Endothelial cell of umbilical vein (primary cell): ENCODE measurements around the gene KCNJ5. TPM values are rescaled to one million over a fixed set of nuclear protein-coding genes. Genes with fewer than 3 reads are reported as not detected.

Source experiments
- BruUV-seq: library from RNA; stranded (reverse); fragments of 400-500 nt; replicated peaks from 2 replicates; lab custom pipeline; 2021; lab: Mats Ljungman, UMichigan
- CTCF ChIA-PET: fragments of 300-600, 350-600 bp; sonication (Branson Sonifier 250); formaldehyde crosslinking; loops from one replicate; lab custom pipeline; 2021; ENCODE audit warnings: antibody characterized with exemption, inconsistent platforms; lab: Charles Lee
- POLR2A ChIA-PET: fragments of 300-600, 350-600 bp; sonication (Branson Sonifier 250); formaldehyde crosslinking; loops from one replicate; lab custom pipeline; 2021; ENCODE audit warnings: antibody characterized with exemption, inconsistent platforms; lab: Charles Lee
- DNase-seq: peaks from one replicate; pipeline ENCODE4 v3.0.0-alpha.2; 2011; ENCODE audit warnings: low read depth, low spot score
- FAIRE-seq: peaks from 2 replicates; lab custom pipeline; 2011; peaks lifted over from hg19 to GRCh38; lab: Jason Lieb, UNC
- H2AFZ ChIP-seq: 2 replicates; pipeline ENCODE4 v1.6.0; 2012; ENCODE audit warnings: low read depth, low read length, control low read depth, inconsistent platforms
- H3K27ac ChIP-seq: 2 replicates; pipeline ENCODE4 v1.5.1; 2011; ENCODE audit warnings: low read depth, mild to moderate bottlenecking, control low read depth, low read length, moderate library complexity; ENCODE audit not compliant: insufficient read depth
- H3K27me3 ChIP-seq, 2 experiments: 2 replicates each; pipeline versions ENCODE4 v1.6.0 to v1.6.1; 2011; ENCODE audit warnings: low read length in 2 of 2, mixed read lengths in 1 of 2; ENCODE audit not compliant: control insufficient read depth in 2 of 2, insufficient read depth in 2 of 2
- H3K36me3 ChIP-seq, 2 experiments: 2 replicates in 1 of 2; 3 replicates in 1 of 2; pipeline ENCODE4 v1.5.1; 2011; ENCODE audit warnings: low read length in 2 of 2, mild to moderate bottlenecking in 1 of 2, moderate library complexity in 1 of 2; ENCODE audit not compliant: control insufficient read depth in 2 of 2, insufficient read depth in 2 of 2; ENCODE audit errors: extremely low read depth in 1 of 2
- H3K4me1 ChIP-seq: 3 replicates; pipeline ENCODE4 v1.5.1; 2011; ENCODE audit warnings: mild to moderate bottlenecking, low read length; ENCODE audit not compliant: control insufficient read depth, insufficient read depth; ENCODE audit errors: extremely low read depth
- H3K4me2 ChIP-seq: 2 replicates; pipeline ENCODE4 v1.6.1; 2011; ENCODE audit warnings: low read length, control low read depth, mixed read lengths; ENCODE audit not compliant: insufficient read depth
- H3K4me3 ChIP-seq, 3 experiments: fragments of 200-600 bp in 1 of 3; sonication (generic), shearing (Covaris generic) in 1 of 3; replicated peaks in 1 of 3; 2 replicates each; pipeline ENCODE4 v1.5.1; 2011 to 2016; ENCODE audit warnings: control low read depth in 3 of 3, low read length in 3 of 3, mild to moderate bottlenecking in 2 of 3, inconsistent platforms in 1 of 3, low read depth in 1 of 3, moderate library complexity in 1 of 3; ENCODE audit not compliant: insufficient read depth in 1 of 3
- H3K79me2 ChIP-seq: 2 replicates; pipeline ENCODE4 v1.6.0; 2012; ENCODE audit warnings: low read length, inconsistent platforms; ENCODE audit not compliant: control insufficient read depth, insufficient read depth
- H3K9ac ChIP-seq: replicated peaks from 2 replicates; pipeline ENCODE3; 2011; ENCODE audit warnings: low read length, control low read depth; ENCODE audit not compliant: insufficient read depth; ENCODE audit errors: extremely low read depth
- H3K9me1 ChIP-seq: replicated peaks from 3 replicates; pipeline ENCODE4 v1.6.0; 2011; ENCODE audit warnings: mild to moderate bottlenecking, low read length; ENCODE audit not compliant: control insufficient read depth, insufficient read depth; ENCODE audit errors: extremely low read depth
- H3K9me3 ChIP-seq: replicated peaks from 2 replicates; pipeline ENCODE4 v1.5.1; 2012; ENCODE audit warnings: low read length, inconsistent platforms; ENCODE audit not compliant: control insufficient read depth, insufficient read depth
- H4K20me1 ChIP-seq: replicated peaks from 2 replicates; pipeline ENCODE3; 2011; ENCODE audit warnings: mild to moderate bottlenecking, low read length; ENCODE audit not compliant: control insufficient read depth, insufficient read depth; ENCODE audit errors: extremely low read depth
- CTCF ChIP-seq, 2 donors: IDR thresholded peaks; 1 replicate in 1 of 2; 2 replicates in 1 of 2; pipeline ENCODE4 v1.5.1; 2011; ENCODE audit warnings: low read length in 2 of 2, mild to moderate bottlenecking in 2 of 2, moderate library complexity in 2 of 2, control low read depth in 1 of 2, inconsistent platforms in 1 of 2, low read depth in 1 of 2; ENCODE audit not compliant: insufficient read depth in 1 of 2; ENCODE audit errors: extremely low read depth in 1 of 2
- EZH2 ChIP-seq: IDR thresholded peaks from 2 replicates; pipeline ENCODE4 v1.6.1; 2012; ENCODE audit warnings: borderline replicate concordance, low read depth, mild to moderate bottlenecking, moderate library complexity, low read length, inconsistent platforms; ENCODE audit not compliant: severe bottlenecking
- FOS ChIP-seq: IDR thresholded peaks from 2 replicates; pipeline ENCODE4 v1.6.1; 2011; ENCODE audit warnings: mild to moderate bottlenecking, low read length, moderate library complexity, borderline replicate concordance; ENCODE audit not compliant: insufficient read depth
- GATA2 ChIP-seq: IDR thresholded peaks from 2 replicates; pipeline ENCODE4 v1.7.0; 2011; ENCODE audit warnings: low read depth, mild to moderate bottlenecking, moderate library complexity, mixed read lengths, low read length; ENCODE audit not compliant: insufficient read length, insufficient read depth
- JUN ChIP-seq: IDR thresholded peaks from 2 replicates; pipeline ENCODE4 v1.6.1; 2011; ENCODE audit warnings: borderline replicate concordance, low read depth; ENCODE audit not compliant: insufficient read length, insufficient read depth
- MAX ChIP-seq: IDR thresholded peaks from 2 replicates; pipeline ENCODE4 v1.6.1; 2011; ENCODE audit not compliant: insufficient read depth, insufficient read length
- MYC ChIP-seq: IDR thresholded peaks from one replicate; pipeline ENCODE4 v1.6.1; 2011; ENCODE audit warnings: mild to moderate bottlenecking, low read depth, low read length
- POLR2A ChIP-seq: IDR thresholded peaks from 2 replicates; pipeline ENCODE4 v1.6.1; 2012; ENCODE audit warnings: low read depth, mild to moderate bottlenecking, control low read depth, low read length
- POLR2AphosphoS5 ChIP-seq: IDR thresholded peaks from 2 replicates; pipeline ENCODE4 v1.6.1; 2012; ENCODE audit warnings: low read depth, mild to moderate bottlenecking, control low read depth, low read length, moderate library complexity; ENCODE audit not compliant: insufficient read depth
- dilution Hi-C: fragments of 300-500 bp; cut with MboI; formaldehyde crosslinking; loops from one replicate; pipeline ENCODE4 v1.15.0; 2019; ENCODE audit warnings: low sequenced_read_pairs; ENCODE audit not compliant: extremely low pct_ligation_motif_present
- intact Hi-C: fragments of 100-400 bp; cut with micrococcal nuclease; formaldehyde crosslinking; loops from one replicate; pipeline ENCODE4 v1.10.0; 2022
- polyA plus RNA-seq, 4 experiments: library from polyadenylated mRNA; depleted of rRNA in 3 of 4; stranded (reverse) in 3 of 4; unstranded in 1 of 4; fragments of >200 nt; gene quantifications; 2 replicates each; pipeline versions ENCODE4 v1.2.1 to v1.2.3, GENCODE V29; 2011 to 2012; ENCODE audit warnings: missing spikeins in 1 of 4
- total RNA-seq: library from RNA; stranded (reverse); gene quantifications from 2 replicates; pipeline ENCODE4 v1.2.3, GENCODE V29; 2021

KCNJ5 gene
- total and polyA plus RNA-seq, 2 donors (not counting 3 experiments of a cell fraction or from before 2014, with no cell fraction given) = 0.13 TPM; not detected in 1

- ChIA-PET CTCF (interaction anchor here (0.8 to 2.5 kb wide), 9 partner anchors 9 to 699 kb away, joined by 3 to 19 read pairs (median 6); no protein-coding TSS in a partner anchor), POLR2A (no interaction called here)
- Histone ChIP-seq H3K9ac (no peak overlapping the region), H3K4me1 (no peaks in the 10 kb centered on the region), H3K27me3 (no peaks in the 10 kb centered on the region), H3K79me2 (no peaks in the 10 kb centered on the region), H4K20me1 (no peaks in the 10 kb centered on the region), H3K4me3 (no peak overlapping the region), H3K9me3 (no peaks in the 10 kb centered on the region), H3K9me1 (no peaks in the 10 kb centered on the region), H3K36me3 (no peaks in the 10 kb centered on the region), H3K27ac (no peak overlapping the region), H3K4me2 (no peak overlapping the region), H2AFZ (no peak overlapping the region)
- no TSS peak for BruUV-seq
- TF ChIP-seq POLR2A = no peak
- TF ChIP-seq CTCF (IDR thresholded peaks at IDR 0.05; ENCODE audit: extremely low read depth in 1 of 2, insufficient read depth in 1 of 2, low read depth in 1 of 2, low read length in 2 of 2) = no peak
- TF ChIP-seq GATA2 = no peak
- TF ChIP-seq MYC = no peak
- TF ChIP-seq JUN = no peak
- no peak for TF ChIP-seq FOS
- TF ChIP-seq MAX = no peak
- TF ChIP-seq EZH2 = no peak
- TF ChIP-seq POLR2AphosphoS5 = no peak
- dilution Hi-C loops (no loop called here), intact Hi-C loops (no loop called here)
- DNase-seq (no peak), FAIRE-seq (no peak)
Measured at GRCh38 chr11:128857341-128857740, 33.8 kb upstream of the KCNJ5 start.
